Fibroblast of skin of right biceps (primary cell): ENCODE data around the gene NCK1.
"Not testable (repeated sequence)": the region's sequence is repeated elsewhere in the genome, so short reads cannot be mapped to it uniquely, and the experiment has no call there.

Experiments
- DNase-seq: peaks from one replicate; pipeline ENCODE4 v3.0.0-alpha.2; 2013

NCK1 gene

DNA sequence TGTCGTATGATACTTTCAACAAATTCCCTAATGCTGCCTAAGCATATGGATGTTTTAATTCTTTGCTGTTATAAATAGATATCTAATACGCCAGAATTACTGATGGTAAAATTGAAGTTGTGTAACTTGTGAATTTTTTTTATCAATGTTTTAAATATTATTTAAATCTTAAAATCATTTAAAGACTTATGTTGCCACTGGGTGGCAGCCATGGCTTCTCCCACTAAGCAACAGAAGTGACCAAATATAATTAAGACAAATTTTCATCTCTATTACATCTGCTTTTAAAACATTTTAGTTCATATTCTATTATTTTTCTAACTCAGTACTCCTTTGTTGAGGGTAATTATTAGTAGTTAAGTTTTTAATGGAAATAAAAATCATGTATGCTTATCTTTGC is 87.7 kb downstream of the NCK1 start:
- no peak for DNase-seq

DNA sequence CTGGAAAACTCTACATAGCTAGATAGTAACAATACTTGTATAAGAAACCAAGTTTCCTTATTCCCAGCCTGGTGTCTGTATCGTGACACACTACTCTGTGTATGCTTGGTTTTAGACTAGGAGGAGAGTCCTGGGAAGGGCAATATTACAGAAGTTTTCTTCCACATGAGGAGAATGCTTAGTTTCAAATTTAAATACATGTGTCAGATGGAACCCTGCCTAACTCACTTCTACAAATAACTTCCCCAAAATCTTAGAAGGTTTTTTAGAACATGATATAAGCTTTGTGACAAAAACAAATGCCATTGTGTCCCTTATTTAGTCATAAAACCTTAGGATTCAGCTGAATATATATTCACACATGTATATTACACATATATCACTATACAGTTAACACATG is 88.6 kb downstream of the NCK1 start:
- no peak for DNase-seq

- DNase-seq = no peak
These were observed 90.3 kb downstream of the NCK1 start for GRCh38 chr3:136952292-136952691.

DNA sequence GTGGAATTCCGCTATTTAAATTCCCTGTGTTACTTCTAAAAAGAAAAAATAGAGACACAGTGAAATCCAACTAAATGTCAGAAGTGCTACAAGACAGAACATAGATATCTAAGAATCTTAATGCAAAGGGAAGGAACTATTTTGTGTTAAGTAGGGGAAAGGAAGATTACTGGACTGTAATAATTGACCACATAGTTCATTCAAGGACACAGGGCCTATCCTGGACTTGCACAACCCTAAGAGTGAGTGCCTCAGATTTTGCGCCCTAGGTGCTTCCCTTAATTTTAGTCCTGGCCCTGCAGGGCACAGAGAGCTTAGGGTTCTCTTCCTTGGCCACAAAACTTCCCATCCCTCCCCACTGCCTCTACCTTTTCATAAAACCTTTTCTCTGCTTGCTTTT is 92.2 kb downstream of the NCK1 start:
- no peak for DNase-seq

GRCh38 chr3:136954980-136955780 is 93.2 kb downstream of the NCK1 start:
- DNase-seq = no peak

DNA sequence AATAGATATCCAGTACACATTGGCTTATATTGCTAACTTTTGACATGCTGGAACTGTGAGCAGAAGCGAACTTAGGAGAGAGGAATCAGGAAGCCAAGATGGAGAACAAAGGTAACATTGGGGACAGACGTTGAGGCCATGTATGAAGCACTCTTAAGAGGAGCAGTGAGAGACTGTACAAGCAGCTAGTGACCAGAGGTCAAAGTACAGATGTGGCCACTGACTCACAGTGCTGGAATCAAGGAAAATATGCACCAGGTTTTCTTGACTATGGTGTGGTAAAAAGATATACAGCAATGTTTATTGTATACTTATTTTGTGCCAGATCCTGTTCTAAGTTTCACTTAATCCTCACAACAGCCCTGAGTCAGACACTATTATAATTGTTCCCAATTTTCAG is 93.8 kb downstream of the NCK1 start:
- DNase-seq = peak; percentile 68

- no peak for DNase-seq
These were observed 95.0 kb downstream of the NCK1 start for GRCh38 chr3:136956971-136957370.

DNA sequence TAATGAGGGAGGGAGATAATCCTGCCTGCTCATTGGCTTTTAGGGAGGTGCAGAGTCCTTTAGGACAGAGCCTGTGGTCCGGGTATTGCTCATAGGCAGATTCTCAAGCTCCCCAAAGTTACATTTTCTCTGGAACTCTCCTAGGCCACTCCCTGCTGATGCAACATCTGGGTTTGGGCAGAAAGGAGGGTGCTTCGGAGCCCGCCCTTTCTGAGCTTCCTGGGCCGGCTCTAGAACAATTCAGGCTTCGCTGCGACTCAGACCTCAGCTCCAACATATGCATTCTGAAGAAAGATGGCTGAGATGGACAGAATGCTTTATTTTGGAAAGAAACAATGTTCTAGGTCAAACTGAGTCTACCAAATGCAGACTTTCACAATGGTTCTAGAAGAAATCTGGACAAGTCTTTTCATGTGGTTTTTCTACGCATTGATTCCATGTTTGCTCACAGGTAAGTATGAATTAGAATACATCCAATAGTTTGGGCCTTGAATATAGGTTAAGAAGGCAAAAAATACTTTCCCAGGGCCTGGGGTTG is 95.8 kb downstream of the NCK1 start, which contains the start of gene IL20RB:
Gene IL20RB, plus strand, starts transcription at position 233 of the 538 bp plus-strand sequence. Its CDS starts 131 bp downstream, at position 364.
- DNase-seq = peak; percentile 66

GRCh38 chr3:136958939-136959338 is 96.9 kb downstream of the NCK1 start:
- DNase-seq = no peak

GRCh38 chr3:136959599-136959998 is 97.6 kb downstream of the NCK1 start:
- DNase-seq = no peak

GRCh38 chr3:136960838-136961836 is 99.1 kb downstream of the NCK1 start:
- peak; percentile 28 for DNase-seq

GRCh38 chr3:136962927-136963326 is 100.9 kb downstream of the NCK1 start:
- no peak for DNase-seq

DNA sequence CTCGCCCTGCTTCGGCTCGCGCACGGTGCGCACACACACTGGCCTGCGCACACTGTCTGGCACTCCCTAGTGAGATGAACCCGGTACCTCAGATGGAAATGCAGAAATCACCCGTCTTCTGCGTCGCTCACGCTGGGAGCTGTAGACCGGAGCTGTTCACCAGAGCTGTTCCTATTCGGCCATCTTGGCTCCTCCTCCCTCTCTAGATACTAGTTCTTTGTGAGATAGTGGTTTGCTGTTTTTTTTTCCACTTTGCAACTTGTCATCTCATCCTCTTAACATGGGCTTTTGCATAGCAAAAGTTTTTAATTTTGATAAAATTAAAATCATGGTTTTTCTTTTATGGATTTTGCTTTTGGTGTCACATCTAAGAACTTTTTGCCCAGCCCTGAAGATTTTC is 107.5 kb downstream of the NCK1 start:
- not testable (repeated sequence) for DNase-seq

GRCh38 chr3:136973352-136973751 is 111.3 kb downstream of the NCK1 start:
- DNase-seq = no peak

GRCh38 chr3:136974670-136975069 is 112.7 kb downstream of the NCK1 start:
- DNase-seq = no peak

DNA sequence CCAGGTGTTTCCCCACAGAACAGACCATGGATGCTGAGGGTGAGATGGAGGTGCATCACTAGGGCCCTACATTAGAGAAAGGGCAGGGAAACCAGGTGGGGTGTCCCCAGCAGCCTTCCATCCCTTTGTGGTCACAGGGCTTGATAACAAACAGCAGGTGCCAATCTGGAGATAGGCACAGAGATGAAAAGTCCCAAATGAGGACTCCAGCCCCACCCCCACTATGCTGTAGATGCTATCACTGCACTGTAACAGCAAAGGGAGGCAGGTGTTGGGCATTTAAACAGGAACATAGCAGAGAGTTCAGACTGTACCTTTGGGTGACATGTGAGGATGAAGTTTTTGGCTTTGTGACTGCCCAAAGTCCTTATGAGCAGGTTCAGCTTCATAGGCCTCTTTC is 117.2 kb downstream of the NCK1 start:
- DNase-seq = no peak

DNA sequence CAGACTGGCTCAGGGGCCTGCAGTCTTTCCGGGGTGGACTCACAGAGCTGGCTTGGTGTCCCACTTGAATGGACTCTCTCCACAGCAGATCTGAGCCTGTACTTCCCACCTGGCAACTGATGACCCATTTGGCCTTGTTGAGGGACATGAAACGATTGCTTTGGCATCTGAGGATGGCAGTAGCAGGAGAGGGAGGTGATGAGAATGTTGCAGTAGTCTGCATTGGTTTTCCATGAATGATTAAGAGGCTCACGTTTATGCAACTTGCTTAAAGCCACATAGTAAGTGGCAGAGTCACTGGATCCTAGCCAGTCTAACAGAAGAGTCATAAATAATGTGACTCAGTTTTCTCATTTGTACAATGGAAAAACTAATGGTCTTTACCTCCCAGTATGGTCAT is 117.7 kb downstream of the NCK1 start:
- DNase-seq = peak; percentile 61

DNA sequence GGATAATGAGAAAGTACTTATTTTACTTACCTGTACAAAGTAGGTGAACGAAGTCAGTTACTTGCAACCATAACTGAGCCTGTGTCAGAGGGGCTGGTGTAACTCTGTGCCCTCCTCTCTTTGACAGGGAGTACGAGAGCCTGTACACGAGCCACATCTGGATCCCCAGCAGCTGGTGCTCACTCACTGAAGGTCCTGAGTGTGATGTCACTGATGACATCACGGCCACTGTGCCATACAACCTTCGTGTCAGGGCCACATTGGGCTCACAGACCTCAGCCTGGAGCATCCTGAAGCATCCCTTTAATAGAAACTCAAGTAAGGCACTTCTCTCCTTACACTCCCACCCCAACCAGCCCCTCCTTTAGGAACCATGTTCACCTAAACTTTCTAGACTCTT is 120.0 kb downstream of the NCK1 start:
- DNase-seq = no peak

GRCh38 chr3:136982520-136983138 is 120.6 kb downstream of the NCK1 start:
- DNase-seq = no peak

GRCh38 chr3:136984837-136985236 is 122.8 kb downstream of the NCK1 start:
- DNase-seq = no peak

DNA sequence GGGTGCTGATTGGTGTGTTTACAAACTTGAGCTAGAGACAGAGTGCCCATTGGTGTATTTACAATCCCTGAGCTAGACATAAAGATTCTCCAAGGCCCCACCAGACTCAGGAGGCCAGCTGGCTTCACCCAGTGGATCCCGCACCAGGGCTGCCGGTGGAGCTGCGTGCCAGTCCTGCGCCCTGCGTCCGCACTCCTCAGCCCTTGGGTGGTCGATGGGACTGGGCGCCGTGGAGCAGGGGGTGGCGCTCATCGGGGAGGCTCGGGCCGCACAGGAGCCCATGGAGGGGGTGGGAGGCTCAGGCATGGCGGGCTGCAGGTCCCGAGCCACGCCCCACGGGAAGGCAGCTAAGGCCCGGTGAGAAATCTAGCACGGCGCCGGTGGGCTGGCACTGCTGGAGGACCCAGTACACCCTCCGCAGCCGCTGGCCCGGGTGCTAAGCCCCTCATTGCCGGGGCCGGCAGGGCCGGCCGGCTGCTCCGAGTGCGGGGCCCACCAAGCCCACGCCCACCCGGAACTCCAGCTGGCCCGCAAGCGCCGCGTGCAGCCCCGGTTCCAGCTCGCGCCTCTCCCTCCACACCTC is 125.5 kb downstream of the NCK1 start:
- not testable (repeated sequence) for DNase-seq

GRCh38 chr3:136988651-136989050 is 126.6 kb downstream of the NCK1 start:
- DNase-seq = no peak
